Measurements from ENCODE around the gene COL5A1.

The COL5A1 gene

GRCh38 chr9:134627417-134628353 is 13.9 kb upstream of the COL5A1 start:
- no peaks in the 10 kb centered on the region for H3K27me3 Mint-ChIP-seq (ENCODE audit: low read depth)
- H3K9me3 Mint-ChIP-seq = no peaks in the 10 kb centered on the region

GRCh38 chr9:134628354-134628736 is 13.3 kb upstream of the COL5A1 start:
- Mint-ChIP-seq H3K9me3 (no peaks in the 10 kb centered on the region), H3K36me3 (ENCODE audit: low read depth) (no peaks in the 10 kb centered on the region), H3K4me3 (no peak overlapping the region), H3K4me1 (ENCODE audit: low read depth) (no peaks in the 10 kb centered on the region), H3K27me3 (ENCODE audit: low read depth) (no peaks in the 10 kb centered on the region), H3K27ac (no peak overlapping the region)

More at GRCh38 chr9:134627417-134628353, 13.9 kb upstream of the COL5A1 start:
- no peak overlapping the region for H3K27ac Mint-ChIP-seq
- no peaks in the 10 kb centered on the region for H3K36me3 Mint-ChIP-seq (ENCODE audit: low read depth)
- H3K4me3 Mint-ChIP-seq = no peak overlapping the region
- no peaks in the 10 kb centered on the region for H3K4me1 Mint-ChIP-seq (ENCODE audit: low read depth)

- no peaks in the 10 kb centered on the region for H3K4me1 Mint-ChIP-seq (ENCODE audit: low read depth)
- no peaks in the 10 kb centered on the region for H3K9me3 Mint-ChIP-seq
- H3K27me3 Mint-ChIP-seq (ENCODE audit: low read depth) = no peaks in the 10 kb centered on the region
- H3K27ac Mint-ChIP-seq = no peak overlapping the region
- H3K36me3 Mint-ChIP-seq (ENCODE audit: low read depth) = no peaks in the 10 kb centered on the region
- no peak overlapping the region for H3K4me3 Mint-ChIP-seq
These were observed 12.5 kb upstream of the COL5A1 start for GRCh38 chr9:134629061-134629585.

- Mint-ChIP-seq H3K27ac (no peak overlapping the region), H3K4me3 (no peak overlapping the region), H3K9me3 (no peaks in the 10 kb centered on the region), H3K4me1 (ENCODE audit: low read depth) (no peaks in the 10 kb centered on the region), H3K36me3 (ENCODE audit: low read depth) (no peaks in the 10 kb centered on the region), H3K27me3 (ENCODE audit: low read depth) (no peaks in the 10 kb centered on the region)
These were observed 11.8 kb upstream of the COL5A1 start for GRCh38 chr9:134629586-134630392.

GRCh38 chr9:134630393-134630790 is 11.2 kb upstream of the COL5A1 start:
- no peaks in the 10 kb centered on the region for H3K9me3 Mint-ChIP-seq
- no peak overlapping the region for H3K27ac Mint-ChIP-seq
- no peak overlapping the region for H3K4me3 Mint-ChIP-seq
- no peaks in the 10 kb centered on the region for H3K27me3 Mint-ChIP-seq (ENCODE audit: low read depth)
- no peaks in the 10 kb centered on the region for H3K36me3 Mint-ChIP-seq (ENCODE audit: low read depth)
- H3K4me1 Mint-ChIP-seq (ENCODE audit: low read depth) = no peaks in the 10 kb centered on the region

- H3K27me3 Mint-ChIP-seq (ENCODE audit: low read depth) = no peaks in the 10 kb centered on the region
- H3K4me3 Mint-ChIP-seq = no peak overlapping the region
- no peaks in the 10 kb centered on the region for H3K4me1 Mint-ChIP-seq (ENCODE audit: low read depth)
- no peak overlapping the region for H3K27ac Mint-ChIP-seq
- no peaks in the 10 kb centered on the region for H3K9me3 Mint-ChIP-seq
- no peaks in the 10 kb centered on the region for H3K36me3 Mint-ChIP-seq (ENCODE audit: low read depth)
These were observed 10.7 kb upstream of the COL5A1 start for GRCh38 chr9:134630861-134631260.

GRCh38 chr9:134631881-134632280 is 9.7 kb upstream of the COL5A1 start:
- Mint-ChIP-seq H3K4me3 (no peak overlapping the region), H3K27ac (no peak overlapping the region), H3K4me1 (ENCODE audit: low read depth) (no peaks in the 10 kb centered on the region), H3K27me3 (ENCODE audit: low read depth) (no peaks in the 10 kb centered on the region), H3K36me3 (ENCODE audit: low read depth) (no peaks in the 10 kb centered on the region), H3K9me3 (no peaks in the 10 kb centered on the region)

- no peak overlapping the region for H3K27ac Mint-ChIP-seq
- H3K4me1 Mint-ChIP-seq (ENCODE audit: low read depth) = no peaks in the 10 kb centered on the region
- no peaks in the 10 kb centered on the region for H3K9me3 Mint-ChIP-seq
These were observed 9.3 kb upstream of the COL5A1 start for GRCh38 chr9:134632329-134632728.

GRCh38 chr9:134633362-134634142 is 8.1 kb upstream of the COL5A1 start:
- no peaks in the 10 kb centered on the region for H3K27me3 Mint-ChIP-seq (ENCODE audit: low read depth)
- no peaks in the 10 kb centered on the region for H3K4me1 Mint-ChIP-seq (ENCODE audit: low read depth)
- no peak overlapping the region for H3K27ac Mint-ChIP-seq
- H3K9me3 Mint-ChIP-seq = no peaks in the 10 kb centered on the region
- no peaks in the 10 kb centered on the region for H3K36me3 Mint-ChIP-seq (ENCODE audit: low read depth)
- H3K4me3 Mint-ChIP-seq = no peak overlapping the region

More at GRCh38 chr9:134632329-134632728, 9.3 kb upstream of the COL5A1 start:
- Mint-ChIP-seq H3K36me3 (ENCODE audit: low read depth) (no peaks in the 10 kb centered on the region), H3K4me3 (no peak overlapping the region), H3K27me3 (ENCODE audit: low read depth) (no peaks in the 10 kb centered on the region)

- Mint-ChIP-seq H3K36me3 (ENCODE audit: low read depth) (no peaks in the 10 kb centered on the region), H3K4me1 (ENCODE audit: low read depth) (no peaks in the 10 kb centered on the region), H3K27me3 (ENCODE audit: low read depth) (no peaks in the 10 kb centered on the region), H3K27ac (no peak overlapping the region), H3K4me3 (no peak overlapping the region), H3K9me3 (no peaks in the 10 kb centered on the region)
These were observed 7.4 kb upstream of the COL5A1 start for GRCh38 chr9:134634176-134634575.

- Mint-ChIP-seq H3K36me3 (ENCODE audit: low read depth) (no peaks in the 10 kb centered on the region), H3K4me3 (no peak overlapping the region), H3K27ac (no peak overlapping the region), H3K4me1 (ENCODE audit: low read depth) (no peaks in the 10 kb centered on the region), H3K27me3 (ENCODE audit: low read depth) (peaks cover 1% of the 10 kb centered on the region), H3K9me3 (no peaks in the 10 kb centered on the region)
These were observed 6.9 kb upstream of the COL5A1 start for GRCh38 chr9:134634667-134635230.

GRCh38 chr9:134635351-134636148 is 6.1 kb upstream of the COL5A1 start:
- Mint-ChIP-seq H3K9me3 (no peaks in the 10 kb centered on the region), H3K36me3 (ENCODE audit: low read depth) (no peaks in the 10 kb centered on the region), H3K27ac (no peak overlapping the region), H3K4me1 (ENCODE audit: low read depth) (no peaks in the 10 kb centered on the region), H3K4me3 (no peak overlapping the region), H3K27me3 (ENCODE audit: low read depth) (peaks cover 10% of the 10 kb centered on the region)

- Mint-ChIP-seq H3K27me3 (ENCODE audit: low read depth) (peaks cover 11% of the 10 kb centered on the region), H3K9me3 (no peaks in the 10 kb centered on the region), H3K4me1 (ENCODE audit: low read depth) (no peaks in the 10 kb centered on the region), H3K36me3 (ENCODE audit: low read depth) (no peaks in the 10 kb centered on the region), H3K4me3 (no peak overlapping the region), H3K27ac (no peak overlapping the region)
These were observed 5.5 kb upstream of the COL5A1 start for GRCh38 chr9:134636149-134636507.
